PFSK-1 (cell line): ENCODE results near the gene CA9.

Experiments used
- FOXP2 ChIP-seq: optimal IDR thresholded peaks from 2 replicates; pipeline ENCODE3; 2011; ENCODE audit warnings: borderline replicate concordance, control low read depth, inconsistent platforms; ENCODE audit not compliant: insufficient read depth; ENCODE audit errors: extremely low read length, extremely low read depth
- POLR2AphosphoS5 ChIP-seq: IDR thresholded peaks from 2 replicates; pipeline ENCODE4 v1.6.1; 2012; ENCODE audit warnings: low read depth, mild to moderate bottlenecking, control low read depth, low read length, moderate library complexity
- REST ChIP-seq, 2 experiments: IDR thresholded peaks; 2 replicates each; pipeline versions ENCODE4 v1.6.1 to v1.8.0; 2011 to 2012; ENCODE audit warnings: low read depth in 2 of 2, low read length in 2 of 2, control low read depth in 1 of 2, inconsistent platforms in 1 of 2, mild to moderate bottlenecking in 1 of 2, moderate library complexity in 1 of 2; ENCODE audit not compliant: insufficient read depth in 1 of 2
- SIN3A ChIP-seq: IDR thresholded peaks from 2 replicates; pipeline ENCODE4 v1.6.1; 2012; ENCODE audit warnings: mild to moderate bottlenecking, low read length, moderate library complexity, borderline replicate concordance; ENCODE audit not compliant: insufficient read depth
- TAF1 ChIP-seq: IDR thresholded peaks from 2 replicates; pipeline ENCODE4 v1.6.1; 2012; ENCODE audit warnings: low read length, control low read depth, borderline replicate concordance; ENCODE audit not compliant: insufficient read depth

DNA sequence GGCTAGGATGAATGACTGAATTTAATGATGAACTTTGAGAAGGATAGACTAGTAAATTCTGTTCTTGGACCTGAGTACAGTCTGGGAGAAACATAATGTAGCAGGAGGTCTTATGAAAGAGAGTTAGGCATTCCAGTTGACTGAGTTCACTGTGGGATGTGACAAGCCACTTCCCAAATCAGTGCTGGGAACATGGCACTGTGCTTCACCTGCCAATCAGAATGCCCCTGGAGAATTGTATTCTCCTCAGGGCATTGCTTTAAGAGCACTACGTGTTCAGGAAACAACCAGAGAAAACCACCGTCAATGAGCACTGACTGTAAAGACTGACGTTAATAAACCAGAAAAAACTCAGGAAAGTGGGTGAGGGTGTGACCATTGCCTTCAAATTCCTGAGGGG lies 14.4 kb upstream of the CA9 start:
- TF ChIP-seq FOXP2 (no peak), REST (IDR thresholded peaks at IDR 0.05; ENCODE audit: insufficient read depth in 1 of 2, low read depth in 2 of 2, low read length in 2 of 2) (no peak), POLR2AphosphoS5 (no peak), TAF1 (no peak), SIN3A (no peak)
